Measurements from ENCODE around the gene ISG20. TPM values are rescaled to one million over a fixed set of nuclear protein-coding genes. Genes with fewer than 3 reads are reported as not detected.

Gene ISG20
- total RNA-seq, 1 donor from 2014 or later: 0.65 TPM

DNA sequence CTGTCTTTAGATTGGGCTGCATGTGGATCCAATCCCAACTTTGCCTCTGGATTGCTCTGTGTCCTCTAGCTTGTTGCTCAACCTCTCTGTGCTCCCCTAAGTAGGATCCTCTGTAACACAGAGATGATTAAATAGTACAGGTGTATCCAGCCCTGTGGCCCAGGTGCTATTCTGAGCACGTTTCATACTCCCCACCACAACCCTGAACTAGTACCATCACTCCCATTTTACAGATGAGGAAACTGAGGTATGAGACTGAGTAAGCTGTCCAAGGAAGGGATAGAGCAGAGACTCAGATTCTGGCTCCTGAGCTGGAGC lies 7.2 kb downstream of the ISG20 start:
- Histone ChIP-seq H3K36me3 (no peaks in the 10 kb centered on the region), H3K9me3 (ENCODE audit: low read depth) (no peaks in the 10 kb centered on the region), H3K27ac (no peak overlapping the region), H3K4me1 (no peaks in the 10 kb centered on the region), H3K27me3 (no peaks in the 10 kb centered on the region), H3K79me2 (ENCODE audit: low read depth) (no peaks in the 10 kb centered on the region), H3F3A (ENCODE audit: low read depth) (peaks cover 3% of the 10 kb centered on the region), H3K9ac (no peak overlapping the region), H4K20me1 (ENCODE audit: low read depth) (no peaks in the 10 kb centered on the region), H2AFZ (replicated peaks) (no peak overlapping the region), H3K4me2 (no peak overlapping the region), H3K4me3 (no peak overlapping the region)
- Mint-ChIP-seq H3K36me3 (no peaks in the 10 kb centered on the region), H3K27me3 (ENCODE audit: insufficient read depth, low read depth) (peaks cover 5% of the 10 kb centered on the region), H3K9me3 (no peaks in the 10 kb centered on the region), H3K4me3 (no peak overlapping the region), H3K27ac (no peak overlapping the region), H3K4me1 (peaks cover 13% of the 10 kb centered on the region)
- no peak for TF ChIP-seq CTCF (IDR thresholded peaks at IDR 0.05)
- TF ChIP-seq EZH2phosphoT487 (IDR thresholded peaks at IDR 0.05): no peak
- TF ChIP-seq EZH2 (IDR thresholded peaks at IDR 0.05): no peak
- DNase-seq (ENCODE audit: low spot score): no peak

DNA sequence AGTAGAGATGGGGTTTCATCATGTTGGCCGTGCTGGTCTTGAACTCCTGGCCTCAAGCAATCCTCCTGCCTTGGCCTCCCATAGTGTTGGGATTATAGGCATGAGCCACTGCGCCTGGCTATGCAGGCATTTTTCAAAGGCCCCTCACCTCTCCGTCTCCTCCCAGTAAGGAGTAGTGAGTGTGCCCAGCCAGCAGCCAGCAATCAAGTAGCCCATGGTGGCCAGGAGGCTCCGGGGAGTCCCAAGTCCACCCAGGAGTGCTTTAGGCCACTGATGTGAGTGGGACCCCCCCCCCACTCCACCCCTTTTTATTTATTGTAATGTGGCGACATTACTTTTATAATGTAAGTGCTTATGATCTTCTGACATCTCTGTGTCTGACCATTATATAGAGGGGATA lies 8.1 kb downstream of the ISG20 start:
- no peak for DNase-seq (ENCODE audit: low spot score)
- TF ChIP-seq EZH2phosphoT487 (IDR thresholded peaks at IDR 0.05): no peak
- no peak for TF ChIP-seq EZH2 (IDR thresholded peaks at IDR 0.05)
- TF ChIP-seq CTCF (IDR thresholded peaks at IDR 0.05): no peak

DNA sequence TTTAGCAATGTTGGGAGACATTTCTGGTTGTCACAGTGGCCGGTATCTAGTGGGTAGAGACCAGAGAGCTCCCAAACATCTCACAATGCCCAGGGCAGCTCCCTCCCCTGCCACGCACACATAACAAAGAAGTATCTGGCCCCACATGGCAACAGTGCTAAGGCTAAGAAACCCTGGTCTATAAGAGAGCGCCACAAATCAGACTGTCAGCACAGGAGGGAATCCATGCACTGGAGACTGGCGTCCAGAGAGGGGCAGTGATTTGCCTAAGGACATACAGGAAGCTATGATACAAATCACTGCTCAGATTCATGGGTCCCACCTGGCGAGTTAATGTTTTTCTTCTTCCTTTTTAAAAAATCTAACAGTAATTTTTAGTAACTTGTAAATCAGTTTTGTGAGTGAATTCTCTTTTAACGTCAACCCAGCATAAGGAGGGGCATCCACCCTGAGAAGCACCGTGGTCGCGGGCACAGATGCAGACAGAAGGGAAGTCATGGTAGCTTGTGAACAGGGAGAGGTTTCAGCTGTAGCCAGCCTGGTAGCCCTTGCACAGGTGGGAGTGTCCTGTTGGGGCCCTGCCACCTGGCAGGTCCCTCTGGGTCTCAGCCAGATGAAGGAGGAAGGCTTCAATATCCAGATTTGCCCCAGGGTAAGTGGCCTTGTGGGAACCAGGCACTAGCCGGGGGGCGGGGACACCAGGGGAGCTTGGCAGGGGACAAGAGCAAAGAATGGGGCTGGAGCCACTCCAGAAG lies 8.7 kb downstream of the ISG20 start:
- TF ChIP-seq CTCF (IDR thresholded peaks at IDR 0.05) (no peak), EZH2phosphoT487 (IDR thresholded peaks at IDR 0.05) (no peak), EZH2 (IDR thresholded peaks at IDR 0.05) (no peak)
- no peaks in the 10 kb centered on the region for H3K9me3 ChIP-seq (ENCODE audit: low read depth)
- H3F3A ChIP-seq (ENCODE audit: low read depth): peaks cover 3% of the 10 kb centered on the region
- H2AFZ ChIP-seq (replicated peaks): no peak overlapping the region
- H3K4me3 ChIP-seq: no peak overlapping the region
- H3K4me3 Mint-ChIP-seq: no peak overlapping the region
- H3K79me2 ChIP-seq (ENCODE audit: low read depth): no peaks in the 10 kb centered on the region
- H3K36me3 Mint-ChIP-seq: no peaks in the 10 kb centered on the region
- H3K4me1 ChIP-seq: no peaks in the 10 kb centered on the region
- no peaks in the 10 kb centered on the region for H3K9me3 Mint-ChIP-seq
- H3K27me3 ChIP-seq: no peaks in the 10 kb centered on the region
- no peaks in the 10 kb centered on the region for H3K36me3 ChIP-seq
- H3K4me1 Mint-ChIP-seq: peaks cover 16% of the 10 kb centered on the region
- H3K27ac Mint-ChIP-seq: peak overlapping the region; percentile 42
- H3K27me3 Mint-ChIP-seq (ENCODE audit: insufficient read depth, low read depth): peaks cover 5% of the 10 kb centered on the region
- no peak overlapping the region for H3K4me2 ChIP-seq
- H3K27ac ChIP-seq: no peak overlapping the region
- no peak overlapping the region for H3K9ac ChIP-seq
- DNase-seq (ENCODE audit: low spot score): no peak
- H4K20me1 ChIP-seq (ENCODE audit: low read depth): no peaks in the 10 kb centered on the region

More for the DNA sequence above, 8.1 kb downstream of the ISG20 start:
- no peak overlapping the region for H3K4me3 ChIP-seq
- no peak overlapping the region for H3K9ac ChIP-seq
- peaks cover 16% of the 10 kb centered on the region for H3K4me1 Mint-ChIP-seq
- peaks cover 5% of the 10 kb centered on the region for H3K27me3 Mint-ChIP-seq (ENCODE audit: insufficient read depth, low read depth)
- no peaks in the 10 kb centered on the region for H3K27me3 ChIP-seq
- H3K4me2 ChIP-seq: no peak overlapping the region
- H3K27ac ChIP-seq: no peak overlapping the region
- H3K9me3 Mint-ChIP-seq: no peaks in the 10 kb centered on the region
- no peaks in the 10 kb centered on the region for H3K36me3 Mint-ChIP-seq
- H3K27ac Mint-ChIP-seq: no peak overlapping the region
- no peaks in the 10 kb centered on the region for H3K36me3 ChIP-seq
- peaks cover 3% of the 10 kb centered on the region for H3F3A ChIP-seq (ENCODE audit: low read depth)
- no peaks in the 10 kb centered on the region for H3K4me1 ChIP-seq
- H3K79me2 ChIP-seq (ENCODE audit: low read depth): no peaks in the 10 kb centered on the region
- no peaks in the 10 kb centered on the region for H3K9me3 ChIP-seq (ENCODE audit: low read depth)
- H2AFZ ChIP-seq (replicated peaks): no peak overlapping the region
- H3K4me3 Mint-ChIP-seq: no peak overlapping the region
- no peaks in the 10 kb centered on the region for H4K20me1 ChIP-seq (ENCODE audit: low read depth)
